H1 (cell line): Measurements from ENCODE around the gene TSPAN3. TPM values are rescaled to one million over a fixed set of nuclear protein-coding genes. Genes with fewer than 3 reads are reported as not detected.
A peak's percentile ranks its signal among the peaks of the same experiment; 100 is the strongest.

Experiments
- CTCF ChIA-PET: fragments of 300-600 bp; sonication (Branson Sonifier 250); formaldehyde crosslinking; loops from one replicate; lab custom pipeline; 2021; ENCODE audit not compliant: partially characterized antibody; lab: Charles Lee
- POLR2A ChIA-PET: fragments of 300-600 bp; sonication (Branson Sonifier 250); formaldehyde crosslinking; loops from one replicate; lab custom pipeline; 2021; ENCODE audit warnings: inconsistent platforms; ENCODE audit not compliant: partially characterized antibody; lab: Charles Lee
- DNase-seq, 2 experiments: peaks; one replicate each; pipeline versions ENCODE4 v3.0.0 to v3.0.0-alpha.2; 2010 to 2022; ENCODE audit warnings: low spot score in 2 of 2, low read depth in 1 of 2, mixed read lengths in 1 of 2
- FAIRE-seq: peaks from 2 replicates; lab custom pipeline; 2011; peaks lifted over from hg19 to GRCh38; lab: Jason Lieb, UNC
- H2AFZ ChIP-seq: 2 replicates; pipeline ENCODE4 v1.8.1; 2012; ENCODE audit warnings: low read length, inconsistent platforms
- H2AK5ac ChIP-seq: 2 replicates; pipeline ENCODE4 v1.6.1; 2013; ENCODE audit warnings: low read depth, low read length
- H2BK120ac ChIP-seq: replicated peaks from 2 replicates; pipeline ENCODE3; 2013; ENCODE audit warnings: low read depth, low read length, inconsistent platforms
- H2BK12ac ChIP-seq: 2 replicates; pipeline ENCODE4 v1.6.1; 2013; ENCODE audit warnings: low read depth, low read length
- H2BK15ac ChIP-seq: 2 replicates; pipeline ENCODE4 v1.6.1; 2013; ENCODE audit warnings: low read length
- H2BK20ac ChIP-seq: 2 replicates; pipeline ENCODE4 v1.6.1; 2013; ENCODE audit warnings: low read length
- H2BK5ac ChIP-seq: 2 replicates; pipeline ENCODE4 v1.6.1; 2013; ENCODE audit warnings: low read depth, low read length
- H3K14ac ChIP-seq: 2 replicates; pipeline ENCODE4 v1.6.1; 2013; ENCODE audit warnings: inconsistent platforms; ENCODE audit not compliant: insufficient read length
- H3K18ac ChIP-seq: 2 replicates; pipeline ENCODE4 v1.6.1; 2013; ENCODE audit warnings: low read length; ENCODE audit errors: extremely low read depth
- H3K23ac ChIP-seq: 2 replicates; pipeline ENCODE4 v1.6.1; 2013; ENCODE audit warnings: inconsistent platforms; ENCODE audit not compliant: insufficient read length
- H3K23me2 ChIP-seq: 2 replicates; pipeline ENCODE4 v1.6.1; 2013; ENCODE audit warnings: low read depth, low read length
- H3K27ac ChIP-seq: 2 replicates; pipeline ENCODE4 v1.6.1; 2011; ENCODE audit warnings: low read depth, low read length, inconsistent platforms
- H3K27me3 ChIP-seq, 4 experiments: replicated peaks in 1 of 4; 1 replicate in 1 of 4; 2 replicates in 3 of 4; pipeline versions ENCODE4 v1.6.1 to v1.8.1; 2011 to 2013; ENCODE audit warnings: low read length in 3 of 4, mild to moderate bottlenecking in 3 of 4, inconsistent platforms in 2 of 4, mixed read lengths in 2 of 4, moderate library complexity in 1 of 4; ENCODE audit not compliant: control insufficient read depth in 3 of 4, insufficient read depth in 3 of 4; ENCODE audit errors: extremely low read depth in 1 of 4
- H3K36me3 ChIP-seq, 4 experiments: 2 replicates each; pipeline versions ENCODE4 v1.6.1 to v1.8.1; 2011 to 2013; ENCODE audit warnings: mild to moderate bottlenecking in 4 of 4, low read length in 3 of 4, moderate library complexity in 2 of 4, control low read depth in 1 of 4, inconsistent platforms in 1 of 4; ENCODE audit not compliant: insufficient read depth in 4 of 4, control insufficient read depth in 2 of 4
- H3K4ac ChIP-seq: replicated peaks from 2 replicates; pipeline ENCODE3; 2013; ENCODE audit warnings: low read length, low read depth, mixed read lengths, inconsistent platforms; ENCODE audit not compliant: insufficient read length
- H3K4me1 ChIP-seq, 4 experiments: replicated peaks in 1 of 4; 1 replicate in 1 of 4; 2 replicates in 3 of 4; pipeline versions ENCODE4 v1.6.1 to v1.8.1; 2011 to 2013; ENCODE audit warnings: low read length in 3 of 4, inconsistent platforms in 2 of 4, mixed read lengths in 1 of 4; ENCODE audit not compliant: insufficient read depth in 4 of 4, control insufficient read depth in 3 of 4
- H3K4me2 ChIP-seq, 2 experiments: 2 replicates each; pipeline versions ENCODE4 v1.6.1 to v1.8.1; 2011 to 2013; ENCODE audit warnings: low read depth in 2 of 2, low read length in 2 of 2, control low read depth in 1 of 2, inconsistent platforms in 1 of 2, mild to moderate bottlenecking in 1 of 2; ENCODE audit not compliant: insufficient read depth in 1 of 2
- H3K4me3 ChIP-seq, 4 experiments: fragments of 200-600, 300-600 bp in 1 of 4; sonication (generic), shearing (Covaris generic), sonication (Bioruptor Twin) in 1 of 4; 2 replicates each; pipeline versions ENCODE4 v1.5.1 to v1.8.1; 2011 to 2016; ENCODE audit warnings: low read length in 4 of 4, low read depth in 3 of 4, control low read depth in 2 of 4, inconsistent platforms in 2 of 4, mild to moderate bottlenecking in 2 of 4, mixed read lengths in 1 of 4, moderate library complexity in 1 of 4; ENCODE audit not compliant: insufficient read depth in 2 of 4; ENCODE audit errors: extremely low read depth in 1 of 4
- H3K56ac ChIP-seq: replicated peaks from 2 replicates; pipeline ENCODE3; 2013; ENCODE audit warnings: low read depth, mild to moderate bottlenecking, mixed read lengths, low read length, inconsistent platforms; ENCODE audit not compliant: insufficient read length
- H3K79me1 ChIP-seq: 2 replicates; pipeline ENCODE4 v1.6.1; 2013; ENCODE audit warnings: low read depth, low read length, control low read depth
- H3K79me2 ChIP-seq, 2 experiments: 2 replicates each; pipeline versions ENCODE4 v1.6.1 to v1.8.1; 2012 to 2013; ENCODE audit warnings: low read length in 2 of 2, mild to moderate bottlenecking in 2 of 2, inconsistent platforms in 1 of 2; ENCODE audit not compliant: insufficient read depth in 2 of 2, control insufficient read depth in 1 of 2
- H3K9ac ChIP-seq, 4 experiments: replicated peaks in 1 of 4; 1 replicate in 1 of 4; 2 replicates in 3 of 4; pipeline versions ENCODE4 v1.6.1 to v1.8.1; 2011 to 2013; ENCODE audit warnings: low read depth in 3 of 4, low read length in 3 of 4, control low read depth in 2 of 4, mild to moderate bottlenecking in 2 of 4, moderate library complexity in 2 of 4, inconsistent platforms in 1 of 4; ENCODE audit errors: extremely low read depth in 1 of 4
- H3K9me3 ChIP-seq, 2 experiments: 2 replicates each; pipeline versions ENCODE4 v1.6.1 to v1.8.1; 2012 to 2013; ENCODE audit warnings: mild to moderate bottlenecking in 2 of 2, moderate library complexity in 2 of 2, control low read depth in 1 of 2, inconsistent platforms in 1 of 2, low read depth in 1 of 2, low read length in 1 of 2, mixed read lengths in 1 of 2; ENCODE audit not compliant: insufficient read depth in 2 of 2
- H4K20me1 ChIP-seq, 2 experiments: replicated peaks in 1 of 2; 2 replicates each; pipeline versions ENCODE3 to v1.8.1; 2011 to 2013; ENCODE audit warnings: inconsistent platforms in 2 of 2, low read length in 2 of 2, mild to moderate bottlenecking in 1 of 2; ENCODE audit not compliant: insufficient read depth in 2 of 2, control insufficient read depth in 1 of 2
- H4K5ac ChIP-seq: 2 replicates; pipeline ENCODE4 v1.6.1; 2013; ENCODE audit warnings: low read length, low read depth, mixed read lengths, inconsistent platforms; ENCODE audit not compliant: insufficient read length
- H4K8ac ChIP-seq: 2 replicates; pipeline ENCODE4 v1.8.0; 2013; ENCODE audit warnings: mild to moderate bottlenecking, moderate library complexity, low read length, inconsistent platforms; ENCODE audit not compliant: insufficient read depth; ENCODE audit errors: extremely low read depth
- H4K91ac ChIP-seq: replicated peaks from 2 replicates; pipeline ENCODE3; 2013; ENCODE audit warnings: low read length, mixed read lengths, inconsistent platforms; ENCODE audit not compliant: insufficient read length
- E2F6 ChIP-seq: IDR thresholded peaks from 2 replicates; pipeline ENCODE4 v1.6.1; 2012; ENCODE audit warnings: inconsistent platforms
- EGR1 ChIP-seq: IDR thresholded peaks from 2 replicates; pipeline ENCODE4 v1.6.1; 2011; ENCODE audit warnings: low read depth, low read length, borderline replicate concordance
- EP300 ChIP-seq, 2 experiments: IDR thresholded peaks; 1 replicate in 1 of 2; 2 replicates in 1 of 2; pipeline ENCODE4 v1.6.1; 2011 to 2012; ENCODE audit warnings: low read depth in 2 of 2, low read length in 2 of 2, mild to moderate bottlenecking in 2 of 2, borderline replicate concordance in 1 of 2, inconsistent platforms in 1 of 2, moderate library complexity in 1 of 2
- HDAC2 ChIP-seq, 2 experiments: fragments of 300-600 bp in 1 of 2; sonication (generic) in 1 of 2; IDR thresholded peaks; 2 replicates each; pipeline ENCODE4 v1.6.1; 2011 to 2012; ENCODE audit warnings: low read depth in 2 of 2, low read length in 2 of 2, mild to moderate bottlenecking in 2 of 2, moderate library complexity in 2 of 2, borderline replicate concordance in 1 of 2, inconsistent platforms in 1 of 2
- RFX5 ChIP-seq: IDR thresholded peaks from 2 replicates; pipeline ENCODE4 v1.6.1; 2011; ENCODE audit warnings: low read depth, low read length, improper control_type of control experiment, borderline replicate concordance
- SIRT6 ChIP-seq: IDR thresholded peaks from one replicate; pipeline ENCODE4 v1.7.1; 2012; ENCODE audit warnings: low read length, inconsistent platforms
- SP1 ChIP-seq: IDR thresholded peaks from 2 replicates; pipeline ENCODE4 v1.6.1; 2011; ENCODE audit warnings: low read depth, low read length
- SP2 ChIP-seq: IDR thresholded peaks from 2 replicates; pipeline ENCODE4 v1.6.1; 2012; ENCODE audit warnings: mild to moderate bottlenecking, low read length, inconsistent platforms
- TAF1 ChIP-seq: IDR thresholded peaks from 2 replicates; pipeline ENCODE4 v1.6.1; 2011; ENCODE audit warnings: mild to moderate bottlenecking, low read depth, low read length
- WGBS, 2 experiments: shearing (Covaris generic) in 1 of 2; methylation state at CpG; one replicate each; pipeline versions ENCODE4 v1.1.6 to v1.1.7; 2013 to 2015; ENCODE audit warnings: low lambda C conversion rate in 2 of 2, mixed read lengths in 2 of 2, inconsistent platforms in 1 of 2, low coverage in 1 of 2, missing lambda C conversion rate in 1 of 2; ENCODE audit not compliant: insufficient replicate concordance in 2 of 2, insufficient coverage in 1 of 2, insufficient read length in 1 of 2; ENCODE audit errors: extremely low coverage in 1 of 2, missing lambda C conversion rate in 1 of 2; 5-methylcytosine and 5-hydroxymethylcytosine counted together
- polyA plus RNA-seq, 7 experiments: library from polyadenylated mRNA; depleted of rRNA in 3 of 7; stranded (reverse) in 5 of 7; unstranded in 2 of 7; fragments of >200 nt in 5 of 7; fragments of 200-250 nt in 2 of 7; gene quantifications; 1 replicate in 5 of 7; 2 replicates in 1 of 7; 4 replicates in 1 of 7; pipeline versions ENCODE4 v1.2.1 to v1.2.3, GENCODE V29; 2011 to 2013; ENCODE audit warnings: missing spikeins in 2 of 7, mixed read lengths in 2 of 7
- total RNA-seq: library from RNA; stranded (reverse); fragmentation: NEBNext Ultra II Directional; extraction: Animal tissue kit (Norgen Biotek cat#: 25700); gene quantifications from 2 replicates; pipeline ENCODE4 v1.2.1, GENCODE V29; 2021

Gene TSPAN3
- total and polyA plus RNA-seq, 2 of the 8 experiments (the other 6 are each of a cell fraction or from before 2014, with no cell fraction given), result 107 to 238 TPM

DNA sequence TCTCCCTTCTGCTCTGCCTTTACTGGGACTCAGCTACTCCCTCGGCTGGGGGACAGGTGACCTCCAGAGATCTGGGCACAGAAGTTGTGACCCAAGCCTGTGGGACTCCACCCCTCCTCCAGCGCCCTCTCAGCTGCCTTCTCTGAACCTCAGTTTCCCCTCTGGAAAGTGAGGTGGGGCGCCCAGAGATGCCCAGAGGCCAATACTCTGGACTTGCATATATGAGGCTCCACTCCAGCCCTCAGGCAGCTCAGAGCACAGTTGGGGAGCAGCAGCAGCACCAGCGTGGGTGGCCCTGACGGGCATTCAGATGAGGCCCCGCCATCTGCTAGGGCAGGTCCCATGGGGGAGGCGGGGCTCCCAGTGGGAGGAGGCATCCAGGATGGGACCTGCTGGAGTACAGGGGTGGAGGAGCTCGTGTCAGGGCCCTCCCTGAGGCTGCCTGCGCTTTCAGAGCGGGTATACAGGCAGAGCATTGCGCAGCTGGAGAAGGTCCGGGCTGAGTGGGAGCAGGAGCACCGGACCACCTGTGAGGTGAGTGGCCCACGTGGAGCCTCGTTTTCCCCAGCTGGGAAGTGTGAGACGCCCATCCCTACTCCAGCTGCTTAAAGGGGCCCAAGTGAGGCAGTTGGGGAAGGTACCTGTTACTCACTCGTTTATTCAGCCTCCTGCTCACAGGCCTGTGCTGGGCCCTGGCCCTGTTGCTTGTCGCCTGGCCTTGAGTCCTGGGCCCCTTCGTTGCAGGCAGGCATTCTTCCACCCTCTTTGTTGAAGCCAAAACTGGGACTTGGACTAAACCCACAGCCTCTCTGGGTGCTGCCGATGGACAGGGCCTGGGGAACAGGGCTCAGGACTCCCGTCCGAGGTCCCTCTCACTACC is 40.6 kb downstream of the TSPAN3 start:
- Histone ChIP-seq H3K56ac (no peak overlapping the region), H3K4me1 (peaks cover 0 to 28% (median 17%) of the 10 kb centered on the region in 4 experiments; a peak in 6 of 7 replicates), H3K9me3 (no peaks in the 10 kb centered on the region), H2BK120ac (no peak overlapping the region), H3K4ac (no peak overlapping the region), H2BK12ac (peak overlapping the region; percentile 60; the same call in 1 of the 2 replicates), H3K9ac (no peak overlapping the region), H4K20me1 (no peaks in the 10 kb centered on the region), H3K79me2 (no peaks in the 10 kb centered on the region), H3K27me3 (peaks cover 0 to 7% (median 0%) of the 10 kb centered on the region in 4 experiments; a peak in 4 of 7 replicates), H3K79me1 (no peaks in the 10 kb centered on the region), H2AK5ac (0 out of 2 replicates have a peak overlapping the region, but pooled peaks have one; percentile 24), H3K23me2 (peaks cover 4% of the 10 kb centered on the region; the same call in 1 of the 2 replicates), H4K91ac (peak overlapping the region; percentile 47), H2AFZ (no peak overlapping the region; the same call in 1 of the 2 replicates), H3K27ac (no peak overlapping the region), H4K5ac (no peak overlapping the region), H3K36me3 (no peaks in the 10 kb centered on the region), H3K23ac (no peak overlapping the region), H2BK20ac (no peak overlapping the region), H3K14ac (no peak overlapping the region), H2BK5ac (peak overlapping the region; percentile 60; the same call in 1 of the 2 replicates), H3K4me3 (no peak overlapping the region), H3K4me2 (no peak overlapping the region; a peak in 1 of 4 replicates), H4K8ac (no peak overlapping the region), H2BK15ac (no peak overlapping the region), H3K18ac (peak overlapping the region; percentile 51)
- POLR2A ChIA-PET, result interaction anchor here (1.1 to 1.3 kb wide), 3 partner anchors 12 to 41 kb away, joined by 3 to 4 read pairs (median 4); partner anchors contain the start of gene TSPAN3
- CTCF ChIA-PET, result interaction anchor here (0.6 to 2.9 kb wide), 11 partner anchors 11 to 813 kb away, joined by 3 to 9 read pairs (median 3); no protein-coding TSS in a partner anchor
- FAIRE-seq (no peak), DNase-seq (peak in 1 of 2 experiments; percentile 68)
- 69% methylated on average over 19 of the region's 22 CpGs; no CpG with 5 or more reads in 1 of the 2 experiments for WGBS, 2 experiments
- TF ChIP-seq EGR1 (no peak), SP1 (no peak), SP2 (no peak), SIRT6 (no peak), RFX5 (no peak), TAF1 (no peak), EP300 (IDR thresholded peaks at IDR 0.05; ENCODE audit: borderline replicate concordance in 1 of 2, low read depth in 2 of 2, low read length in 2 of 2) (no peak), HDAC2 (IDR thresholded peaks at IDR 0.05; ENCODE audit: borderline replicate concordance in 1 of 2, low read depth in 2 of 2, low read length in 2 of 2) (no peak), E2F6 (no peak)
